H1 (cell line): ENCODE measurements around the gene CSRP3. TPM values are rescaled to one million over a fixed set of nuclear protein-coding genes. Genes with fewer than 3 reads are reported as not detected.

ENCODE experiments used
- CTCF ChIA-PET: fragments of 300-600 bp; sonication (Branson Sonifier 250); formaldehyde crosslinking; loops from one replicate; lab custom pipeline; 2021; ENCODE audit not compliant: partially characterized antibody; lab: Charles Lee
- POLR2A ChIA-PET: fragments of 300-600 bp; sonication (Branson Sonifier 250); formaldehyde crosslinking; loops from one replicate; lab custom pipeline; 2021; ENCODE audit warnings: inconsistent platforms; ENCODE audit not compliant: partially characterized antibody; lab: Charles Lee
- DNase-seq, 2 experiments: peaks; one replicate each; pipeline versions ENCODE4 v3.0.0 to v3.0.0-alpha.2; 2010 to 2022; ENCODE audit warnings: low spot score in 2 of 2, low read depth in 1 of 2, mixed read lengths in 1 of 2
- FAIRE-seq: peaks from 2 replicates; lab custom pipeline; 2011; peaks lifted over from hg19 to GRCh38; lab: Jason Lieb, UNC
- H2AFZ ChIP-seq: 2 replicates; pipeline ENCODE4 v1.8.1; 2012; ENCODE audit warnings: low read length, inconsistent platforms
- H2AK5ac ChIP-seq: 2 replicates; pipeline ENCODE4 v1.6.1; 2013; ENCODE audit warnings: low read depth, low read length
- H2BK120ac ChIP-seq: replicated peaks from 2 replicates; pipeline ENCODE3; 2013; ENCODE audit warnings: low read depth, low read length, inconsistent platforms
- H2BK12ac ChIP-seq: 2 replicates; pipeline ENCODE4 v1.6.1; 2013; ENCODE audit warnings: low read depth, low read length
- H2BK15ac ChIP-seq: 2 replicates; pipeline ENCODE4 v1.6.1; 2013; ENCODE audit warnings: low read length
- H2BK20ac ChIP-seq: 2 replicates; pipeline ENCODE4 v1.6.1; 2013; ENCODE audit warnings: low read length
- H2BK5ac ChIP-seq: 2 replicates; pipeline ENCODE4 v1.6.1; 2013; ENCODE audit warnings: low read depth, low read length
- H3K14ac ChIP-seq: 2 replicates; pipeline ENCODE4 v1.6.1; 2013; ENCODE audit warnings: inconsistent platforms; ENCODE audit not compliant: insufficient read length
- H3K18ac ChIP-seq: 2 replicates; pipeline ENCODE4 v1.6.1; 2013; ENCODE audit warnings: low read length; ENCODE audit errors: extremely low read depth
- H3K23ac ChIP-seq: 2 replicates; pipeline ENCODE4 v1.6.1; 2013; ENCODE audit warnings: inconsistent platforms; ENCODE audit not compliant: insufficient read length
- H3K23me2 ChIP-seq: 2 replicates; pipeline ENCODE4 v1.6.1; 2013; ENCODE audit warnings: low read depth, low read length
- H3K27ac ChIP-seq: 2 replicates; pipeline ENCODE4 v1.6.1; 2011; ENCODE audit warnings: low read depth, low read length, inconsistent platforms
- H3K27me3 ChIP-seq, 4 experiments: replicated peaks in 1 of 4; 1 replicate in 1 of 4; 2 replicates in 3 of 4; pipeline versions ENCODE4 v1.6.1 to v1.8.1; 2011 to 2013; ENCODE audit warnings: low read length in 3 of 4, mild to moderate bottlenecking in 3 of 4, inconsistent platforms in 2 of 4, mixed read lengths in 2 of 4, moderate library complexity in 1 of 4; ENCODE audit not compliant: control insufficient read depth in 3 of 4, insufficient read depth in 3 of 4; ENCODE audit errors: extremely low read depth in 1 of 4
- H3K36me3 ChIP-seq, 4 experiments: 2 replicates each; pipeline versions ENCODE4 v1.6.1 to v1.8.1; 2011 to 2013; ENCODE audit warnings: mild to moderate bottlenecking in 4 of 4, low read length in 3 of 4, moderate library complexity in 2 of 4, control low read depth in 1 of 4, inconsistent platforms in 1 of 4; ENCODE audit not compliant: insufficient read depth in 4 of 4, control insufficient read depth in 2 of 4
- H3K4ac ChIP-seq: replicated peaks from 2 replicates; pipeline ENCODE3; 2013; ENCODE audit warnings: low read length, low read depth, mixed read lengths, inconsistent platforms; ENCODE audit not compliant: insufficient read length
- H3K4me1 ChIP-seq, 4 experiments: replicated peaks in 1 of 4; 1 replicate in 1 of 4; 2 replicates in 3 of 4; pipeline versions ENCODE4 v1.6.1 to v1.8.1; 2011 to 2013; ENCODE audit warnings: low read length in 3 of 4, inconsistent platforms in 2 of 4, mixed read lengths in 1 of 4; ENCODE audit not compliant: insufficient read depth in 4 of 4, control insufficient read depth in 3 of 4
- H3K4me2 ChIP-seq, 2 experiments: 2 replicates each; pipeline versions ENCODE4 v1.6.1 to v1.8.1; 2011 to 2013; ENCODE audit warnings: low read depth in 2 of 2, low read length in 2 of 2, control low read depth in 1 of 2, inconsistent platforms in 1 of 2, mild to moderate bottlenecking in 1 of 2; ENCODE audit not compliant: insufficient read depth in 1 of 2
- H3K4me3 ChIP-seq, 4 experiments: fragments of 200-600, 300-600 bp in 1 of 4; sonication (generic), shearing (Covaris generic), sonication (Bioruptor Twin) in 1 of 4; 2 replicates each; pipeline versions ENCODE4 v1.5.1 to v1.8.1; 2011 to 2016; ENCODE audit warnings: low read length in 4 of 4, low read depth in 3 of 4, control low read depth in 2 of 4, inconsistent platforms in 2 of 4, mild to moderate bottlenecking in 2 of 4, mixed read lengths in 1 of 4, moderate library complexity in 1 of 4; ENCODE audit not compliant: insufficient read depth in 2 of 4; ENCODE audit errors: extremely low read depth in 1 of 4
- H3K56ac ChIP-seq: replicated peaks from 2 replicates; pipeline ENCODE3; 2013; ENCODE audit warnings: low read depth, mild to moderate bottlenecking, mixed read lengths, low read length, inconsistent platforms; ENCODE audit not compliant: insufficient read length
- H3K79me1 ChIP-seq: 2 replicates; pipeline ENCODE4 v1.6.1; 2013; ENCODE audit warnings: low read depth, low read length, control low read depth
- H3K79me2 ChIP-seq, 2 experiments: 2 replicates each; pipeline versions ENCODE4 v1.6.1 to v1.8.1; 2012 to 2013; ENCODE audit warnings: low read length in 2 of 2, mild to moderate bottlenecking in 2 of 2, inconsistent platforms in 1 of 2; ENCODE audit not compliant: insufficient read depth in 2 of 2, control insufficient read depth in 1 of 2
- H3K9ac ChIP-seq, 4 experiments: replicated peaks in 1 of 4; 1 replicate in 1 of 4; 2 replicates in 3 of 4; pipeline versions ENCODE4 v1.6.1 to v1.8.1; 2011 to 2013; ENCODE audit warnings: low read depth in 3 of 4, low read length in 3 of 4, control low read depth in 2 of 4, mild to moderate bottlenecking in 2 of 4, moderate library complexity in 2 of 4, inconsistent platforms in 1 of 4; ENCODE audit errors: extremely low read depth in 1 of 4
- H3K9me3 ChIP-seq, 2 experiments: 2 replicates each; pipeline versions ENCODE4 v1.6.1 to v1.8.1; 2012 to 2013; ENCODE audit warnings: mild to moderate bottlenecking in 2 of 2, moderate library complexity in 2 of 2, control low read depth in 1 of 2, inconsistent platforms in 1 of 2, low read depth in 1 of 2, low read length in 1 of 2, mixed read lengths in 1 of 2; ENCODE audit not compliant: insufficient read depth in 2 of 2
- H4K20me1 ChIP-seq, 2 experiments: replicated peaks in 1 of 2; 2 replicates each; pipeline versions ENCODE3 to v1.8.1; 2011 to 2013; ENCODE audit warnings: inconsistent platforms in 2 of 2, low read length in 2 of 2, mild to moderate bottlenecking in 1 of 2; ENCODE audit not compliant: insufficient read depth in 2 of 2, control insufficient read depth in 1 of 2
- H4K5ac ChIP-seq: 2 replicates; pipeline ENCODE4 v1.6.1; 2013; ENCODE audit warnings: low read length, low read depth, mixed read lengths, inconsistent platforms; ENCODE audit not compliant: insufficient read length
- H4K8ac ChIP-seq: 2 replicates; pipeline ENCODE4 v1.8.0; 2013; ENCODE audit warnings: mild to moderate bottlenecking, moderate library complexity, low read length, inconsistent platforms; ENCODE audit not compliant: insufficient read depth; ENCODE audit errors: extremely low read depth
- H4K91ac ChIP-seq: replicated peaks from 2 replicates; pipeline ENCODE3; 2013; ENCODE audit warnings: low read length, mixed read lengths, inconsistent platforms; ENCODE audit not compliant: insufficient read length
- BACH1 ChIP-seq: IDR thresholded peaks from 2 replicates; pipeline ENCODE4 v1.6.1; 2012; ENCODE audit warnings: low read length, improper control_type of control experiment
- CEBPB ChIP-seq: IDR thresholded peaks from 2 replicates; pipeline ENCODE4 v1.6.1; 2012; ENCODE audit warnings: low read depth, low read length
- E2F6 ChIP-seq: IDR thresholded peaks from 2 replicates; pipeline ENCODE4 v1.6.1; 2012; ENCODE audit warnings: inconsistent platforms
- WGBS, 2 experiments: shearing (Covaris generic) in 1 of 2; methylation state at CpG; one replicate each; pipeline versions ENCODE4 v1.1.6 to v1.1.7; 2013 to 2015; ENCODE audit warnings: low lambda C conversion rate in 2 of 2, mixed read lengths in 2 of 2, inconsistent platforms in 1 of 2, low coverage in 1 of 2, missing lambda C conversion rate in 1 of 2; ENCODE audit not compliant: insufficient replicate concordance in 2 of 2, insufficient coverage in 1 of 2, insufficient read length in 1 of 2; ENCODE audit errors: extremely low coverage in 1 of 2, missing lambda C conversion rate in 1 of 2; 5-methylcytosine and 5-hydroxymethylcytosine counted together
- polyA plus RNA-seq, 7 experiments: library from polyadenylated mRNA; depleted of rRNA in 3 of 7; stranded (reverse) in 5 of 7; unstranded in 2 of 7; fragments of >200 nt in 5 of 7; fragments of 200-250 nt in 2 of 7; gene quantifications; 1 replicate in 5 of 7; 2 replicates in 1 of 7; 4 replicates in 1 of 7; pipeline versions ENCODE4 v1.2.1 to v1.2.3, GENCODE V29; 2011 to 2013; ENCODE audit warnings: missing spikeins in 2 of 7, mixed read lengths in 2 of 7
- total RNA-seq: library from RNA; stranded (reverse); fragmentation: NEBNext Ultra II Directional; extraction: Animal tissue kit (Norgen Biotek cat#: 25700); gene quantifications from 2 replicates; pipeline ENCODE4 v1.2.1, GENCODE V29; 2021

The CSRP3 gene
- total and polyA plus RNA-seq, 2 of the 8 experiments (the other 6 are each of a cell fraction or from before 2014, with no cell fraction given), result not detected

- WGBS, 2 experiments, result 87% methylated on average over 6 of the region's 6 CpGs; no CpG with 5 or more reads in 1 of the 2 experiments
- POLR2A ChIA-PET, result no interaction called here
- H2BK120ac ChIP-seq, result no peak overlapping the region
- no peak overlapping the region for H2BK15ac ChIP-seq
- no peak overlapping the region for H3K18ac ChIP-seq
- no peak overlapping the region for H3K9ac ChIP-seq
- no peak overlapping the region for H2BK12ac ChIP-seq
- CTCF ChIA-PET, result interaction anchor here (1.1 to 3.4 kb wide), 5 partner anchors 12 to 321 kb away, joined by 3 to 12 read pairs (median 4); no protein-coding TSS in a partner anchor
- H4K20me1 ChIP-seq, result no peaks in the 10 kb centered on the region
- no peak overlapping the region for H4K5ac ChIP-seq
- no peak overlapping the region for H3K23ac ChIP-seq
- H3K4me1 ChIP-seq, result peaks cover 0 to 7% (median 3%) of the 10 kb centered on the region in 4 experiments; a peak in 3 of 7 replicates
- no peak overlapping the region for H4K91ac ChIP-seq
- no peak for DNase-seq
- no peak overlapping the region for H4K8ac ChIP-seq
- no peak for FAIRE-seq
- no peak overlapping the region for H2AFZ ChIP-seq
- H3K4me3 ChIP-seq, result no peak overlapping the region
- H3K4me2 ChIP-seq, result no peak overlapping the region
- H3K9me3 ChIP-seq, result peaks cover 0 to 3% of the 10 kb centered on the region in 2 experiments; a peak in 1 of 4 replicates
- H3K79me1 ChIP-seq, result no peaks in the 10 kb centered on the region
- peaks cover 9 to 28% (median 20%) of the 10 kb centered on the region in 4 experiments for H3K27me3 ChIP-seq
- TF ChIP-seq BACH1, result no peak
- peak; percentile 23; the same call in 1 of the 2 replicates for TF ChIP-seq CEBPB
- no peak for TF ChIP-seq E2F6
- TF ChIP-seq, all 59 proteins: peak for 1
- peaks cover 13% of the 10 kb centered on the region for H3K23me2 ChIP-seq
- no peaks in the 10 kb centered on the region; a peak in 1 of 8 replicates for H3K36me3 ChIP-seq
- H3K79me2 ChIP-seq, result no peaks in the 10 kb centered on the region
- no peak overlapping the region for H2AK5ac ChIP-seq
- H2BK5ac ChIP-seq, result no peak overlapping the region
- no peak overlapping the region for H3K14ac ChIP-seq
- H3K4ac ChIP-seq, result no peak overlapping the region
- no peak overlapping the region for H2BK20ac ChIP-seq
- no peak overlapping the region for H3K56ac ChIP-seq
- no peak overlapping the region for H3K27ac ChIP-seq
Measured at GRCh38 chr11:19244084-19244483, 42.3 kb upstream of the CSRP3 start.
